Measurements from ENCODE around the gene BCOR.

The BCOR gene

GRCh38 chrX:40022421-40022820 is 75.3 kb downstream of the BCOR start:
- DNase-seq (ENCODE audit: low read depth) = no peak
- H3K4me3 ChIP-seq (replicated peaks; ENCODE audit: low read depth, low read length) = no peak overlapping the region
- TF ChIP-seq CTCF (IDR thresholded peaks at IDR 0.05; ENCODE audit: low read length, missing control alignments) = no peak

GRCh38 chrX:40021647-40022046 is 76.1 kb downstream of the BCOR start:
- no peak for TF ChIP-seq CTCF (IDR thresholded peaks at IDR 0.05; ENCODE audit: low read length, missing control alignments)
- no peak overlapping the region for H3K4me3 ChIP-seq (replicated peaks; ENCODE audit: low read depth, low read length)
- no peak for DNase-seq (ENCODE audit: low read depth)

GRCh38 chrX:40019541-40019940 is 78.2 kb downstream of the BCOR start:
- no peak for DNase-seq (ENCODE audit: low read depth)
- H3K4me3 ChIP-seq (replicated peaks; ENCODE audit: low read depth, low read length) = no peak overlapping the region
- no peak for TF ChIP-seq CTCF (IDR thresholded peaks at IDR 0.05; ENCODE audit: low read length, missing control alignments)

GRCh38 chrX:40018041-40018440 is 79.7 kb downstream of the BCOR start:
- DNase-seq (ENCODE audit: low read depth) = no peak
- H3K4me3 ChIP-seq (replicated peaks; ENCODE audit: low read depth, low read length) = no peak overlapping the region
- no peak for TF ChIP-seq CTCF (IDR thresholded peaks at IDR 0.05; ENCODE audit: low read length, missing control alignments)

- TF ChIP-seq CTCF (IDR thresholded peaks at IDR 0.05; ENCODE audit: low read length, missing control alignments) = no peak
- no peak for DNase-seq (ENCODE audit: low read depth)
- no peak overlapping the region for H3K4me3 ChIP-seq (replicated peaks; ENCODE audit: low read depth, low read length)
These were observed 81.0 kb downstream of the BCOR start for GRCh38 chrX:40016749-40017148.

- no peak for TF ChIP-seq CTCF (IDR thresholded peaks at IDR 0.05; ENCODE audit: low read length, missing control alignments)
- DNase-seq (ENCODE audit: low read depth) = no peak
- H3K4me3 ChIP-seq (replicated peaks; ENCODE audit: low read depth, low read length) = no peak overlapping the region
These were observed 82.1 kb downstream of the BCOR start for GRCh38 chrX:40015693-40016092.

- peak; percentile 59 for DNase-seq (ENCODE audit: low read depth)
- H3K4me3 ChIP-seq (replicated peaks; ENCODE audit: low read depth, low read length) = peak overlapping the region; percentile 53
- no peak for TF ChIP-seq CTCF (IDR thresholded peaks at IDR 0.05; ENCODE audit: low read length, missing control alignments)
These were observed 84.2 kb downstream of the BCOR start for GRCh38 chrX:40013266-40014195.
